GM19025 (cell line): Measurements from ENCODE around the gene APOL1.
"Not testable (repeated sequence)": the region's sequence is repeated elsewhere in the genome, so short reads cannot be mapped to it uniquely, and the experiment has no call there.

ENCODE experiments used
- ATAC-seq: cut with Tn5 transposase; IDR thresholded peaks from one replicate; pipeline ENCODE4 v1.9.1; 2021; ENCODE audit warnings: mild to moderate bottlenecking, low read depth, moderate library complexity; ENCODE audit not compliant: unreplicated experiment

Gene APOL1

GRCh38 chr22:36252754-36253522 lies at the start of gene APOL1:
Gene APOL1 (plus strand): TSS chr22:36253133. CDS start chr22:36254956, 1,823 bp downstream.
- peak; percentile 73 for ATAC-seq

- not testable (repeated sequence) for ATAC-seq
These were observed 49.5 kb upstream of the APOL1 start for GRCh38 chr22:36203441-36203840.

GRCh38 chr22:36204001-36204631 lies 48.8 kb upstream of the APOL1 start:
- no peak for ATAC-seq

- no peak for ATAC-seq
These were observed 48.3 kb upstream of the APOL1 start for GRCh38 chr22:36204632-36205015.

- ATAC-seq, result not testable (repeated sequence)
These were observed 47.4 kb upstream of the APOL1 start for GRCh38 chr22:36205573-36205972.

- ATAC-seq, result no peak
These were observed 46.7 kb upstream of the APOL1 start for GRCh38 chr22:36206255-36206654.

GRCh38 chr22:36208162-36208765 lies 44.7 kb upstream of the APOL1 start:
- no peak for ATAC-seq

- no peak for ATAC-seq
These were observed 44.0 kb upstream of the APOL1 start for GRCh38 chr22:36208914-36209313.

- not testable (repeated sequence) for ATAC-seq
These were observed 43.4 kb upstream of the APOL1 start for GRCh38 chr22:36209488-36209908.

- ATAC-seq, result no peak
These were observed 42.7 kb upstream of the APOL1 start for GRCh38 chr22:36210224-36210623.

- no peak for ATAC-seq
These were observed 41.6 kb upstream of the APOL1 start for GRCh38 chr22:36211237-36211861.

- ATAC-seq, result no peak
These were observed 40.0 kb upstream of the APOL1 start for GRCh38 chr22:36212901-36213300.

- no peak for ATAC-seq
These were observed 39.3 kb upstream of the APOL1 start for GRCh38 chr22:36213586-36213985.

- ATAC-seq, result no peak
These were observed 37.0 kb upstream of the APOL1 start for GRCh38 chr22:36215981-36216380.

GRCh38 chr22:36218648-36219193 lies 34.2 kb upstream of the APOL1 start:
- no peak for ATAC-seq

GRCh38 chr22:36220451-36220921 lies 32.4 kb upstream of the APOL1 start:
- ATAC-seq, result no peak

- ATAC-seq, result no peak
These were observed 30.9 kb upstream of the APOL1 start for GRCh38 chr22:36221799-36222751.

- ATAC-seq, result no peak
These were observed 30.0 kb upstream of the APOL1 start for GRCh38 chr22:36222887-36223450.

GRCh38 chr22:36223504-36223903 lies 29.4 kb upstream of the APOL1 start:
- no peak for ATAC-seq
